GM12878 (cell line): ENCODE measurements around the gene ZMYND11. TPM values are rescaled to one million over a fixed set of nuclear protein-coding genes. Genes with fewer than 3 reads are reported as not detected.

ENCODE experiments used
- ATAC-seq: fragments of 200-7000 bp; cut with Tn5 transposase; 3 replicates; pipeline ENCODE4 v1.9.1; 2020; ENCODE audit warnings: mild to moderate bottlenecking, moderate library complexity
- BruUV-seq: library from RNA; stranded (reverse); fragments of 400-500 nt; replicated peaks from 2 replicates; lab custom pipeline; 2021; lab: Mats Ljungman, UMichigan
- CTCF ChIA-PET: fragments of 300-600 bp; sonication (Branson Sonifier 250); formaldehyde crosslinking; extraction: SDS; loops from one replicate; lab custom pipeline; 2021; ENCODE audit warnings: inconsistent platforms; lab: Yijun Ruan, JAX
- POLR2A ChIA-PET: fragments of 350-600 bp; formaldehyde crosslinking; extraction: SDS; loops from one replicate; lab custom pipeline; 2021; ENCODE audit warnings: inconsistent platforms; lab: Charles Lee
- RAD21 ChIA-PET: fragments of 300-600 bp; sonication (Branson Sonifier 250); formaldehyde crosslinking; loops from one replicate; lab custom pipeline; 2023; ENCODE audit warnings: antibody characterized with exemption; ENCODE audit not compliant: unreplicated experiment; lab: Charles Lee
- SMC1A ChIA-PET: fragments of 300-600 bp; sonication (Branson Sonifier 250); formaldehyde crosslinking; loops from one replicate; lab custom pipeline; 2023; ENCODE audit not compliant: unreplicated experiment, uncharacterized antibody; lab: Charles Lee
- DNase-seq: peaks from one replicate; pipeline ENCODE4 v3.0.0-alpha.2; 2011; ENCODE audit warnings: low read depth, low spot score
- FAIRE-seq: peaks from 3 replicates; lab custom pipeline; 2011; peaks lifted over from hg19 to GRCh38; lab: Jason Lieb, UNC
- H2AFZ ChIP-seq: 2 replicates; pipeline ENCODE4 v1.6.0; 2011; ENCODE audit warnings: low read depth, low read length, control low read depth; ENCODE audit not compliant: control insufficient read depth
- H3K27ac ChIP-seq: 2 replicates; pipeline ENCODE4 v1.5.1; 2011; ENCODE audit warnings: control low read depth; ENCODE audit not compliant: control insufficient read depth, insufficient read depth
- H3K27me3 ChIP-seq, 2 experiments: replicated peaks in 1 of 2; 2 replicates each; pipeline versions ENCODE4 v1.6.0 to v1.6.1; 2011; ENCODE audit warnings: low read length in 1 of 2; ENCODE audit not compliant: control insufficient read depth in 2 of 2, insufficient read depth in 2 of 2
- H3K36me3 ChIP-seq, 2 experiments: 2 replicates each; pipeline ENCODE4 v1.5.1; 2011; ENCODE audit warnings: low read length in 1 of 2; ENCODE audit not compliant: control insufficient read depth in 2 of 2, insufficient read depth in 2 of 2
- H3K4me1 ChIP-seq: 2 replicates; pipeline ENCODE4 v1.6.1; 2011; ENCODE audit warnings: mild to moderate bottlenecking, low read length, moderate library complexity, mixed read lengths; ENCODE audit not compliant: control insufficient read depth, insufficient read depth
- H3K4me2 ChIP-seq: 2 replicates; pipeline ENCODE4 v1.6.0; 2011; ENCODE audit warnings: control low read depth; ENCODE audit not compliant: control insufficient read depth, insufficient read depth
- H3K4me3 ChIP-seq: fragments of 200-600 bp; sonication (generic); 2 replicates; pipeline ENCODE4 v1.5.1; 2016
- H3K79me2 ChIP-seq: 2 replicates; pipeline ENCODE4 v1.6.0; 2011; ENCODE audit warnings: low read length; ENCODE audit not compliant: control insufficient read depth, insufficient read depth
- H3K9ac ChIP-seq: 2 replicates; pipeline ENCODE4 v1.8.0; 2011; ENCODE audit warnings: low read length, control low read depth, mixed read lengths; ENCODE audit not compliant: control insufficient read depth, insufficient read depth
- H3K9me3 ChIP-seq: replicated peaks from 3 replicates; pipeline ENCODE4 v1.5.1; 2011; ENCODE audit warnings: mild to moderate bottlenecking, low read length; ENCODE audit not compliant: control insufficient read depth, insufficient read depth
- H4K20me1 ChIP-seq: 2 replicates; pipeline ENCODE4 v1.6.0; 2011; ENCODE audit not compliant: control insufficient read depth, insufficient read depth
- BACH1 ChIP-seq: fragments of 450-650 bp; IDR thresholded peaks from 2 replicates; pipeline ENCODE4 v1.6.1; 2017; ENCODE audit warnings: mild to moderate bottlenecking, borderline replicate concordance
- CEBPB ChIP-seq, 2 experiments: fragments of 150-350 bp in 1 of 2; IDR thresholded peaks; 2 replicates each; pipeline ENCODE4 v1.6.1; 2012 to 2014; ENCODE audit warnings: low read depth in 2 of 2, low read length in 2 of 2, borderline replicate concordance in 1 of 2, inconsistent platforms in 1 of 2
- EED ChIP-seq: sonication (generic); IDR thresholded peaks from 2 replicates; pipeline ENCODE4 v1.6.1; 2016; ENCODE audit warnings: antibody characterized with exemption, low read depth
- NFYB ChIP-seq: IDR thresholded peaks from 2 replicates; pipeline ENCODE4 v1.6.1; 2011; ENCODE audit warnings: low read depth, mild to moderate bottlenecking, low read length, improper control_type of control experiment, moderate library complexity; ENCODE audit not compliant: insufficient read depth
- SREBF2 ChIP-seq: IDR thresholded peaks from 2 replicates; pipeline ENCODE4 v1.6.1; 2012; ENCODE audit warnings: mild to moderate bottlenecking, low read length
- YY1 ChIP-seq: IDR thresholded peaks from 2 replicates; pipeline ENCODE4 v1.6.1; 2011; ENCODE audit warnings: low read depth, mild to moderate bottlenecking, low read length
- ZNF274 ChIP-seq: IDR thresholded peaks from one replicate; pipeline ENCODE4 v1.8.0; 2011; ENCODE audit not compliant: insufficient read length, insufficient read depth
- WGBS: methylation state at CpG from one replicate; pipeline ENCODE4 v1.1.6; 2016; ENCODE audit warnings: low lambda C conversion rate; ENCODE audit not compliant: insufficient replicate concordance, insufficient coverage; ENCODE audit errors: missing lambda C conversion rate; 5-methylcytosine and 5-hydroxymethylcytosine counted together
- in situ Hi-C: fragments of 300-500 bp; cut with MboI; formaldehyde crosslinking; loops from 9 replicates; pipeline ENCODE4 v1.14.3; 2018; ENCODE audit warnings: mixed read lengths
- intact Hi-C: fragments of 100-400 bp; cut with micrococcal nuclease; formaldehyde crosslinking; loops from one replicate; pipeline ENCODE4 v1.14.2; 2022; ENCODE audit not compliant: unreplicated experiment
- polyA plus RNA-seq, 11 experiments: library from polyadenylated mRNA; depleted of rRNA in 4 of 11; unstranded in 6 of 11; stranded (reverse) in 5 of 11; fragments of >200 nt; fragmentation: Nextera tagmentation in 4 of 11; fragmentation: Illumina TruSeq in 1 of 11; extraction: Ambion mirVana in 4 of 11; extraction: Trizol in 1 of 11; gene quantifications; 1 replicate in 1 of 11; 2 replicates in 10 of 11; pipeline versions ENCODE4 v1.2.1 to v1.2.3, GENCODE V29; 2011 to 2016; ENCODE audit warnings: inconsistent platforms in 2 of 11, missing spikeins in 2 of 11, low read depth in 1 of 11
- total RNA-seq, 4 experiments: library from RNA; depleted of rRNA in 3 of 4; stranded (reverse); fragments of >200 nt in 3 of 4; fragmentation: Illumina TruSeq in 1 of 4; extraction: Trizol in 1 of 4; gene quantifications; 2 replicates each; pipeline versions ENCODE4 v1.2.1 to v1.2.3, GENCODE V29; 2013 to 2021
- TF ChIP-seq, protein P1 (sequence below): fragments of 150-350 bp; IDR thresholded peaks from 2 replicates; pipeline ENCODE4 v1.6.1; 2016; ENCODE audit warnings: low read depth, low read length
- TF ChIP-seq, protein P2 (sequence below): fragments of 450-650 bp; IDR thresholded peaks from 2 replicates; pipeline ENCODE4 v1.6.1; 2016; ENCODE audit warnings: mild to moderate bottlenecking, moderate library complexity, borderline replicate concordance
- TF ChIP-seq, protein P3 (sequence below): fragments of 450-650 bp; IDR thresholded peaks from 2 replicates; pipeline ENCODE4 v1.6.1; 2017; ENCODE audit warnings: mild to moderate bottlenecking

ZMYND11 gene
- total and polyA plus RNA-seq, 10 of the 15 experiments (the other 5 are each of a cell fraction or from before 2014, with no cell fraction given), result 3.3 to 24.4 (median 13.1) TPM

DNA sequence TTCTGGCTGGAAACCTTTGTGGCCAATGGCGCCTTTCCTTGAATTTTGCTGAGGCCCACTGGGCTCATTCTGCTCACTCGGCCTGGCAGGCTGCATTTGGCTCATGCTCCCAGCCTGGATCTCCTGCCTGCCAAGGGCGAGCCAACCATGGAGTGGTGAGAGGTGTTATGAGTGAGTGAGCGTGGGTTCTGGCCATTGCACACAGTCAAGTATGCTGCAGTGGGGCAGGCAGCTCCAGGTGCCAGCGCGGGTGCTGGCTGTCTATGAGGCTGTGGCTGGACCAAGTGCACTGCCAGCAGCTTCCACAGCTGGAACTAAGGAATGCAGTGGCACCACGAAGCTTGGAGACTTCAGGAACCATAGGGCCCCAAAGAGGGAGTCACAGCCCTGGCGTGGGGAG lies 43.9 kb upstream of the ZMYND11 start:
- POLR2A ChIA-PET, result no interaction called here
- Histone ChIP-seq H3K4me3 (no peak overlapping the region), H3K9me3 (no peaks in the 10 kb centered on the region; the same call in 2 of the 3 replicates), H3K27me3 (no peaks in the 10 kb centered on the region), H3K4me2 (no peak overlapping the region), H3K27ac (no peak overlapping the region), H3K36me3 (no peaks in the 10 kb centered on the region), H3K79me2 (no peaks in the 10 kb centered on the region), H3K4me1 (no peaks in the 10 kb centered on the region), H3K9ac (no peak overlapping the region), H2AFZ (no peak overlapping the region), H4K20me1 (no peaks in the 10 kb centered on the region)
- no peak for ATAC-seq
- FAIRE-seq, result no peak
- DNase-seq, result no peak
- TF ChIP-seq, protein P1, sequence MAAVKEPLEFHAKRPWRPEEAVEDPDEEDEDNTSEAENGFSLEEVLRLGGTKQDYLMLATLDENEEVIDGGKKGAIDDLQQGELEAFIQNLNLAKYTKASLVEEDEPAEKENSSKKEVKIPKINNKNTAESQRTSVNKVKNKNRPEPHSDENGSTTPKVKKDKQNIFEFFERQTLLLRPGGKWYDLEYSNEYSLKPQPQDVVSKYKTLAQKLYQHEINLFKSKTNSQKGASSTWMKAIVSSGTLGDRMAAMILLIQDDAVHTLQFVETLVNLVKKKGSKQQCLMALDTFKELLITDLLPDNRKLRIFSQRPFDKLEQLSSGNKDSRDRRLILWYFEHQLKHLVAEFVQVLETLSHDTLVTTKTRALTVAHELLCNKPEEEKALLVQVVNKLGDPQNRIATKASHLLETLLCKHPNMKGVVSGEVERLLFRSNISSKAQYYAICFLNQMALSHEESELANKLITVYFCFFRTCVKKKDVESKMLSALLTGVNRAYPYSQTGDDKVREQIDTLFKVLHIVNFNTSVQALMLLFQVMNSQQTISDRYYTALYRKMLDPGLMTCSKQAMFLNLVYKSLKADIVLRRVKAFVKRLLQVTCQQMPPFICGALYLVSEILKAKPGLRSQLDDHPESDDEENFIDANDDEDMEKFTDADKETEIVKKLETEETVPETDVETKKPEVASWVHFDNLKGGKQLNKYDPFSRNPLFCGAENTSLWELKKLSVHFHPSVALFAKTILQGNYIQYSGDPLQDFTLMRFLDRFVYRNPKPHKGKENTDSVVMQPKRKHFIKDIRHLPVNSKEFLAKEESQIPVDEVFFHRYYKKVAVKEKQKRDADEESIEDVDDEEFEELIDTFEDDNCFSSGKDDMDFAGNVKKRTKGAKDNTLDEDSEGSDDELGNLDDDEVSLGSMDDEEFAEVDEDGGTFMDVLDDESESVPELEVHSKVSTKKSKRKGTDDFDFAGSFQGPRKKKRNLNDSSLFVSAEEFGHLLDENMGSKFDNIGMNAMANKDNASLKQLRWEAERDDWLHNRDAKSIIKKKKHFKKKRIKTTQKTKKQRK, result no peak
- TF ChIP-seq, protein P2, sequence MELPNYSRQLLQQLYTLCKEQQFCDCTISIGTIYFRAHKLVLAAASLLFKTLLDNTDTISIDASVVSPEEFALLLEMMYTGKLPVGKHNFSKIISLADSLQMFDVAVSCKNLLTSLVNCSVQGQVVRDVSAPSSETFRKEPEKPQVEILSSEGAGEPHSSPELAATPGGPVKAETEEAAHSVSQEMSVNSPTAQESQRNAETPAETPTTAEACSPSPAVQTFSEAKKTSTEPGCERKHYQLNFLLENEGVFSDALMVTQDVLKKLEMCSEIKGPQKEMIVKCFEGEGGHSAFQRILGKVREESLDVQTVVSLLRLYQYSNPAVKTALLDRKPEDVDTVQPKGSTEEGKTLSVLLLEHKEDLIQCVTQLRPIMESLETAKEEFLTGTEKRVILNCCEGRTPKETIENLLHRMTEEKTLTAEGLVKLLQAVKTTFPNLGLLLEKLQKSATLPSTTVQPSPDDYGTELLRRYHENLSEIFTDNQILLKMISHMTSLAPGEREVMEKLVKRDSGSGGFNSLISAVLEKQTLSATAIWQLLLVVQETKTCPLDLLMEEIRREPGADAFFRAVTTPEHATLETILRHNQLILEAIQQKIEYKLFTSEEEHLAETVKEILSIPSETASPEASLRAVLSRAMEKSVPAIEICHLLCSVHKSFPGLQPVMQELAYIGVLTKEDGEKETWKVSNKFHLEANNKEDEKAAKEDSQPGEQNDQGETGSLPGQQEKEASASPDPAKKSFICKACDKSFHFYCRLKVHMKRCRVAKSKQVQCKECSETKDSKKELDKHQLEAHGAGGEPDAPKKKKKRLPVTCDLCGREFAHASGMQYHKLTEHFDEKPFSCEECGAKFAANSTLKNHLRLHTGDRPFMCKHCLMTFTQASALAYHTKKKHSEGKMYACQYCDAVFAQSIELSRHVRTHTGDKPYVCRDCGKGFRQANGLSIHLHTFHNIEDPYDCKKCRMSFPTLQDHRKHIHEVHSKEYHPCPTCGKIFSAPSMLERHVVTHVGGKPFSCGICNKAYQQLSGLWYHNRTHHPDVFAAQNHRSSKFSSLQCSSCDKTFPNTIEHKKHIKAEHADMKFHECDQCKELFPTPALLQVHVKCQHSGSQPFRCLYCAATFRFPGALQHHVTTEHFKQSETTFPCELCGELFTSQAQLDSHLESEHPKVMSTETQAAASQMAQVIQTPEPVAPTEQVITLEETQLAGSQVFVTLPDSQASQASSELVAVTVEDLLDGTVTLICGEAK, result no peak
- no peak for TF ChIP-seq BACH1
- TF ChIP-seq SREBF2, result no peak
- TF ChIP-seq YY1, result no peak
- TF ChIP-seq NFYB, result no peak
- no peak for TF ChIP-seq CEBPB (IDR thresholded peaks at IDR 0.05; ENCODE audit: borderline replicate concordance in 1 of 2, low read depth in 2 of 2, low read length in 2 of 2)
- TF ChIP-seq EED, result no peak
- no peak for TF ChIP-seq ZNF274
- TF ChIP-seq, protein P3, sequence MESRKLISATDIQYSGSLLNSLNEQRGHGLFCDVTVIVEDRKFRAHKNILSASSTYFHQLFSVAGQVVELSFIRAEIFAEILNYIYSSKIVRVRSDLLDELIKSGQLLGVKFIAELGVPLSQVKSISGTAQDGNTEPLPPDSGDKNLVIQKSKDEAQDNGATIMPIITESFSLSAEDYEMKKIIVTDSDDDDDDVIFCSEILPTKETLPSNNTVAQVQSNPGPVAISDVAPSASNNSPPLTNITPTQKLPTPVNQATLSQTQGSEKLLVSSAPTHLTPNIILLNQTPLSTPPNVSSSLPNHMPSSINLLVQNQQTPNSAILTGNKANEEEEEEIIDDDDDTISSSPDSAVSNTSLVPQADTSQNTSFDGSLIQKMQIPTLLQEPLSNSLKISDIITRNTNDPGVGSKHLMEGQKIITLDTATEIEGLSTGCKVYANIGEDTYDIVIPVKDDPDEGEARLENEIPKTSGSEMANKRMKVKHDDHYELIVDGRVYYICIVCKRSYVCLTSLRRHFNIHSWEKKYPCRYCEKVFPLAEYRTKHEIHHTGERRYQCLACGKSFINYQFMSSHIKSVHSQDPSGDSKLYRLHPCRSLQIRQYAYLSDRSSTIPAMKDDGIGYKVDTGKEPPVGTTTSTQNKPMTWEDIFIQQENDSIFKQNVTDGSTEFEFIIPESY, result no peak
- 31% methylated on average over 8 of the region's 8 CpGs for WGBS
- in situ Hi-C loops (no loop called here), intact Hi-C loops (no loop called here)
- SMC1A ChIA-PET, result no interaction called here
- RAD21 ChIA-PET, result no interaction called here
- CTCF ChIA-PET, result no interaction called here
- BruUV-seq, result no TSS peak
